ENCODE results near the gene TSPEAR.

TSPEAR gene

DNA sequence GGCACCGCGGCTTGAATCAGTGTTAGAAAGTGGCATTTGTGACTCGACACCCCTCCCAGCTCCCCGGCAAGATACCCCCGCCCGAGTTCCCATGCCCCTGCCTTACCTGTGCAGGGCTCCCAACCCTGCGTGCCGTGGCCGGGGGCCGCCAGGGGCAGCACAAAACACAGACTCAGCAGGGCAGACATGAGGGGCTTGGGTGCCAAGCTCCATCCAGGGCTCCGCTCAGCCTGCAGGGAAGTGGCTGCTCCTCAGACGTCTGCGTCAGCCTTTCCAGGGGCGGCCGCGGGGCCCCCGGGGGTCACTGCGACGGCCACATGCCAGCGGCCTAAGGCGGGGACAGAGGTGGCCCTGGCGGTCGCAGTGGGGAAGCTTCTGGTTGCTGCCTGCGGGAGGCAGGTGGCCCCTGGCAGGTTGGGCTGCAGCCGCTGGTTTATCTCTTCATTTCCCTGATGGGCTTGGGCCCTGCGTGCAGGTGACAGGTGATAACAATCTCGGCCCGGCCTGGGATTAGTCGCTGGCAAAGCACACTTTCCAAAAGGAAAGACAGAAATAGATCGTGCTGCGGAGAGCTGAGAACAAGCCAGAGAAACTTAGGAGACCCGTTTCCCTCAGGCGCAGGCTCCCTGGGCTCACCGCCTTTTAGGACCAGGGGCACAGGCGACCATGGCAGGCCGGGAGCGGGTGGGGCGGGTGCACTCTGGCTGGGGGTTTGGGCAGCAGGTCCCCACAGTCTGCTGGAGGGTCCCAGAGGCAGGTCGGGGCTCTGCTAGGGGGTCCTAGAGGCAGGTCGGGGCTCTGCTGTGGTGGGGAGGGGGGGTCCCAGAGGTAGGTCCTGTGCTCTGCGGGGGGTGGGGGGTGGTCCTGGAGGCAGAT, at the start of gene TSPEAR:
TSS of gene TSPEAR (minus strand) at position 246 of the 876 bp plus-strand sequence. CDS start at position 188, 58 bp downstream.
- TF ChIP-seq ZNF70 (CRISPR knock-in tag; IDR thresholded peaks at IDR 0.05) (no peak), ZNF565 (CRISPR knock-in tag; conservative IDR thresholded peaks at IDR 0.05; ENCODE audit: low read depth) (no peak)

GRCh38 chr21:44760376-44760775, 49.0 kb upstream of the TSPEAR start:
- TF ChIP-seq, protein P1, sequence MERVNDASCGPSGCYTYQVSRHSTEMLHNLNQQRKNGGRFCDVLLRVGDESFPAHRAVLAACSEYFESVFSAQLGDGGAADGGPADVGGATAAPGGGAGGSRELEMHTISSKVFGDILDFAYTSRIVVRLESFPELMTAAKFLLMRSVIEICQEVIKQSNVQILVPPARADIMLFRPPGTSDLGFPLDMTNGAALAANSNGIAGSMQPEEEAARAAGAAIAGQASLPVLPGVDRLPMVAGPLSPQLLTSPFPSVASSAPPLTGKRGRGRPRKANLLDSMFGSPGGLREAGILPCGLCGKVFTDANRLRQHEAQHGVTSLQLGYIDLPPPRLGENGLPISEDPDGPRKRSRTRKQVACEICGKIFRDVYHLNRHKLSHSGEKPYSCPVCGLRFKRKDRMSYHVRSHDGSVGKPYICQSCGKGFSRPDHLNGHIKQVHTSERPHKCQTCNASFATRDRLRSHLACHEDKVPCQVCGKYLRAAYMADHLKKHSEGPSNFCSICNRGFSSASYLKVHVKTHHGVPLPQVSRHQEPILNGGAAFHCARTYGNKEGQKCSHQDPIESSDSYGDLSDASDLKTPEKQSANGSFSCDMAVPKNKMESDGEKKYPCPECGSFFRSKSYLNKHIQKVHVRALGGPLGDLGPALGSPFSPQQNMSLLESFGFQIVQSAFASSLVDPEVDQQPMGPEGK (CRISPR knock-in tag; IDR thresholded peaks at IDR 0.05; ENCODE audit: borderline replicate concordance): no peak
- TF ChIP-seq, protein P2, sequence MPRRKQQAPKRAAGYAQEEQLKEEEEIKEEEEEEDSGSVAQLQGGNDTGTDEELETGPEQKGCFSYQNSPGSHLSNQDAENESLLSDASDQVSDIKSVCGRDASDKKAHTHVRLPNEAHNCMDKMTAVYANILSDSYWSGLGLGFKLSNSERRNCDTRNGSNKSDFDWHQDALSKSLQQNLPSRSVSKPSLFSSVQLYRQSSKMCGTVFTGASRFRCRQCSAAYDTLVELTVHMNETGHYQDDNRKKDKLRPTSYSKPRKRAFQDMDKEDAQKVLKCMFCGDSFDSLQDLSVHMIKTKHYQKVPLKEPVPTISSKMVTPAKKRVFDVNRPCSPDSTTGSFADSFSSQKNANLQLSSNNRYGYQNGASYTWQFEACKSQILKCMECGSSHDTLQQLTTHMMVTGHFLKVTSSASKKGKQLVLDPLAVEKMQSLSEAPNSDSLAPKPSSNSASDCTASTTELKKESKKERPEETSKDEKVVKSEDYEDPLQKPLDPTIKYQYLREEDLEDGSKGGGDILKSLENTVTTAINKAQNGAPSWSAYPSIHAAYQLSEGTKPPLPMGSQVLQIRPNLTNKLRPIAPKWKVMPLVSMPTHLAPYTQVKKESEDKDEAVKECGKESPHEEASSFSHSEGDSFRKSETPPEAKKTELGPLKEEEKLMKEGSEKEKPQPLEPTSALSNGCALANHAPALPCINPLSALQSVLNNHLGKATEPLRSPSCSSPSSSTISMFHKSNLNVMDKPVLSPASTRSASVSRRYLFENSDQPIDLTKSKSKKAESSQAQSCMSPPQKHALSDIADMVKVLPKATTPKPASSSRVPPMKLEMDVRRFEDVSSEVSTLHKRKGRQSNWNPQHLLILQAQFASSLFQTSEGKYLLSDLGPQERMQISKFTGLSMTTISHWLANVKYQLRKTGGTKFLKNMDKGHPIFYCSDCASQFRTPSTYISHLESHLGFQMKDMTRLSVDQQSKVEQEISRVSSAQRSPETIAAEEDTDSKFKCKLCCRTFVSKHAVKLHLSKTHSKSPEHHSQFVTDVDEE (CRISPR knock-in tag; IDR thresholded peaks at IDR 0.05): no peak
- TF ChIP-seq ZNF565 (CRISPR knock-in tag; conservative IDR thresholded peaks at IDR 0.05; ENCODE audit: low read depth): no peak
- no peak for TF ChIP-seq CSDC2 (CRISPR knock-in tag; IDR thresholded peaks at IDR 0.05)
- TF ChIP-seq, protein P3, sequence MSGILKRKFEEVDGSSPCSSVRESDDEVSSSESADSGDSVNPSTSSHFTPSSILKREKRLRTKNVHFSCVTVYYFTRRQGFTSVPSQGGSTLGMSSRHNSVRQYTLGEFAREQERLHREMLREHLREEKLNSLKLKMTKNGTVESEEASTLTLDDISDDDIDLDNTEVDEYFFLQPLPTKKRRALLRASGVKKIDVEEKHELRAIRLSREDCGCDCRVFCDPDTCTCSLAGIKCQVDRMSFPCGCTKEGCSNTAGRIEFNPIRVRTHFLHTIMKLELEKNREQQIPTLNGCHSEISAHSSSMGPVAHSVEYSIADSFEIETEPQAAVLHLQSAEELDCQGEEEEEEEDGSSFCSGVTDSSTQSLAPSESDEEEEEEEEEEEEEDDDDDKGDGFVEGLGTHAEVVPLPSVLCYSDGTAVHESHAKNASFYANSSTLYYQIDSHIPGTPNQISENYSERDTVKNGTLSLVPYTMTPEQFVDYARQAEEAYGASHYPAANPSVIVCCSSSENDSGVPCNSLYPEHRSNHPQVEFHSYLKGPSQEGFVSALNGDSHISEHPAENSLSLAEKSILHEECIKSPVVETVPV (CRISPR knock-in tag; IDR thresholded peaks at IDR 0.05): no peak
- TF ChIP-seq ESRRG (CRISPR knock-in tag; IDR thresholded peaks at IDR 0.05): no peak
- no peak for TF ChIP-seq ISL1 (CRISPR knock-in tag; IDR thresholded peaks at IDR 0.05)
- no peak for TF ChIP-seq SNAI2 (CRISPR knock-in tag; IDR thresholded peaks at IDR 0.05)
- TF ChIP-seq ZNF70 (CRISPR knock-in tag; IDR thresholded peaks at IDR 0.05): no peak
- no peak for TF ChIP-seq OSR1 (CRISPR knock-in tag; IDR thresholded peaks at IDR 0.05)
- TF ChIP-seq PPARA (CRISPR knock-in tag; IDR thresholded peaks at IDR 0.05; ENCODE audit: borderline replicate concordance): no peak
- no peak for TF ChIP-seq TOX (CRISPR knock-in tag; IDR thresholded peaks at IDR 0.05; ENCODE audit: borderline replicate concordance)
- no peak for TF ChIP-seq GLIS3 (CRISPR knock-in tag; IDR thresholded peaks at IDR 0.05)
- no peak for TF ChIP-seq ZFP30 (CRISPR knock-in tag; IDR thresholded peaks at IDR 0.05)
- no peak for TF ChIP-seq TCF4 (CRISPR knock-in tag; IDR thresholded peaks at IDR 0.05; ENCODE audit: borderline replicate concordance)
- no peak for ATAC-seq

More for the DNA sequence above, at the start of gene TSPEAR:
- ATAC-seq: no peak

DNA sequence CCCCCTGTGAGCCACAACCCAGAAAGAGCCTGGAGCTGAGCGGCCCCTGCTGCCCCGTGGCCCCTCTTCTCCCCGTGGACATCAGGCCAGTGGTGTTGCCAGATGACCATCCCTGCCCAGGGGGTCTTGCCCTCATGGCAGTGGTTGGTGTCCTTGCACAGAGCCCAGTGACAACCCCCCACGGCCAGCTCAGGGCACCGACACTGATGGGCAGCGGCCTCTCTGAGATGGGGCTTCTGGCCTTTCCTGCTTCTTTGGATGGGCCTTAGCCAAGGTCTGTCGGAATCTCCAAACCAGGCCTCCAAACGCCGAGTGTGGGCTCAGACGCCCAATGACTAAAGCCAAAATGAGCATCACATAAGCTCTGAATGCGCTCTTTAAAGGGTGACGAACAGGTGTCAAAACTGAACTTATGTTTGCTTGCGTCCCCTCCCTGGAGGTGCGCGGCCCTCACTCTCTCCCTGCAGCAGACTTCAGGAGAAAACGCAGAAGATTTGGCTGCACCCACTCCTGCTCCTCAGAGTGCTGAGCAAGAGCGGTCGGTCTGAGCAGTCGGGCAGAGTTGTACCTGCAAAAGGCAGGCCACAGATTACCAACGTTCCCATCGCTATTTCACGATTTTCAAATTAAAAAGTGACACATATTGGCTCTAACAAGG, 48.4 kb upstream of the TSPEAR start:
- ATAC-seq: no peak

More for the DNA sequence above, 48.4 kb upstream of the TSPEAR start:
- TF ChIP-seq, protein P3 (CRISPR knock-in tag; IDR thresholded peaks at IDR 0.05): no peak
- TF ChIP-seq ZNF70 (CRISPR knock-in tag; IDR thresholded peaks at IDR 0.05) (no peak), SNAI2 (CRISPR knock-in tag; IDR thresholded peaks at IDR 0.05) (no peak), BACH2 (CRISPR knock-in tag; IDR thresholded peaks at IDR 0.05; ENCODE audit: borderline replicate concordance) (no peak), CSDC2 (CRISPR knock-in tag; IDR thresholded peaks at IDR 0.05) (no peak), TOX (CRISPR knock-in tag; IDR thresholded peaks at IDR 0.05; ENCODE audit: borderline replicate concordance) (no peak), ZC3H10 (CRISPR knock-in tag; IDR thresholded peaks at IDR 0.05) (no peak), POU6F1 (CRISPR knock-in tag; IDR thresholded peaks at IDR 0.05; ENCODE audit: borderline replicate concordance, low read depth) (no peak), CREB5 (CRISPR knock-in tag; IDR thresholded peaks at IDR 0.05; ENCODE audit: low read depth) (no peak), ZFP3 (CRISPR knock-in tag; IDR thresholded peaks at IDR 0.05) (no peak), RARB (CRISPR knock-in tag; IDR thresholded peaks at IDR 0.05) (no peak), OSR1 (CRISPR knock-in tag; IDR thresholded peaks at IDR 0.05) (no peak), ZNF565 (CRISPR knock-in tag; conservative IDR thresholded peaks at IDR 0.05; ENCODE audit: low read depth) (no peak)
- TF ChIP-seq, protein P2 (CRISPR knock-in tag; IDR thresholded peaks at IDR 0.05): no peak

Data from SK-N-SH treated with all-trans-retinoic acid at 6 μM for 48 hours (cell line).